HG03196 (cell line): ENCODE measurements around the gene ACER2.
"Not testable (repeated sequence)": the region's sequence is repeated elsewhere in the genome, so short reads cannot be mapped to it uniquely, and the experiment has no call there.

Source experiments
- ATAC-seq: cut with Tn5 transposase; IDR thresholded peaks from one replicate; pipeline ENCODE4 v1.9.1; 2021; ENCODE audit not compliant: unreplicated experiment

Gene ACER2

DNA sequence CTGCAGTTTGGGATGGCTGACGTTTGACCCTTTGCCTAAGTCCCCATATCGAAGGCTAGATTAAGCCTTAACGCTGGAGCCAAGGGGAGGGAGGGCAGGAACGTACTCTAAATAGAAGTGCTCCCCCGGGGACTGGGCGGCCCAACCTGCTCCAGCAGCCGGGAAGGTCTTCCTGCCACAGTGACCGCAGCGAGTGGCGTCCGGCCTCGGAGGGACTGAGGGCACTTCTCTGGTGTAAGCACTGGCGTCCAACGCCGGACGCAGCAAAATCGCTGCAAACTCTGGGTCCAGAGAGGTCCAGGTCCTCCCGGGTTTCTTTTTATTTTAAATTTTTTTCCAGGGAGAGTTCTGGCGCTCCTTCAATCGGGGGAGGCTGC lies 505 bp upstream of the ACER2 start:
- peak; percentile 7 for ATAC-seq

DNA sequence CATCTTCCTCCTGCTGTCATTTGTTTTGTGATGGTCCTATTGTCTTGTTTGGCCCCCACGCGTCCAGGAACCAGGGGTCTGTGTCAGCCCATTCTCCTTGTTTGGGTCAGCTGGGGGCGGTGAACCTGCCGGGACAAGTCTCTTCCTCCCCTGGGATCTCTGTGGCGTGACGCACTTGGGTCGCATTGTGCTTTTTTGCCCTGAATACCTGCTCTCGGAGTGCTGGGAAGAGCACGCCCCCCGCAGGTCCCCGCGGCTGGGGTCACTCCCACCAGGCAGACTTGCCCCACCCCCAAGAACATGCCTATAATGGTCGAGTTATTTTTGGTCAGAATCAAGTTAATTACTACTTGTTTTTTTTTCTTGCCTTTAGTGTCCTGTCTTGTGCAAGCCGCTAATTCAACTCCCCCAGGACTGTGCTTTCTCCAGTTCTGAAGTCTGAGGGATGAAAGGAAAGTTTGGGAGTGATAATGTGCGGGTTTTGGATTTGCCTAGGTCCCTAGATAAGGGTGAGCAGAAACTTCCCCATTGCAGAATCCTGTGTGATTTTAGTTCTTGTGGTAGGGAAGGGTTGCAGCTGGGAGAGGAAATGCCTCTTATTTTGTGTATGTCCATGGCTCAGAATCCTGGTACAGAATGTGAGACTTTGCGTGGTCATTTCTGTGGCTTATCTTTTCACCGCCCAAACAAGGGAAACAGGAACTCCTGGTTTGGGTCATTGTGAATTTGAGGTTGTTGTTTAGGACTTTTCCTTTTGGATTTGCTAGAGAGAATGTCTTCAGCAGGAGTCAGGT lies 789 bp downstream of the ACER2 start:
- ATAC-seq: peak; percentile 21

DNA sequence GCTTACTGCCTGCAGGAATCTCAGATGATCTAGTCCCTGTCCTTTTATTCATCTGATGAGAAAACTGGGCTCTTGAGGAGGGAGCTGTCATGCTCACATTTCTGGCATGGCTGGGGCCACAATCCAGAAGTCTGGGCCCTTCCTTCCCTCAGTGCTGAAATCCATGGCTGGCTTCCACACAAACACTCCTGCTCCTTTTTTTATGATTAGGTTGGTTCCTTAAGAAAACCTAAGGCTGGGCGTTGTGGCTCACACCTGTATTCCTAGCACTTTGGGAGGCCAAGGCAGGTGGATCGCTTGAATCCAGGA lies 1.3 kb downstream of the ACER2 start:
- ATAC-seq: no peak

DNA sequence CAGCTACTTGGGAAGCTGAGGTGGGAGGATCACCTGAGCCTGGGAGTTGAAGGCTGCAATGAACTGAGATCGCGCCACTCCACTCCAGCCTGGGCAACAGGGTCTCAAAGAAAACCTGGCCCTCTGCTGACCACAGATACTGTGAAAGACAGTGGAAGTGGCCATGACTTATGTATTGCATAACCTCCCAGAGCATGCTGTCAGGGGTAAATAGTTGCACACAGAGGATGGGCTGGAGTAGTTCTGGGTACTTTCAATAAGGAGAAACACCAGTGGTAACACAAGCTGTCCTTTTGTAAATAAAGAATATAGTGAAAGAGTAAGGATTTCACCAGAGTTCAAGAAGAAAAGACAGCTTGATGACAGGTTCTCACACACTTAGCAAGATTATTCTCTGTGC lies 1.8 kb downstream of the ACER2 start:
- ATAC-seq: no peak

DNA sequence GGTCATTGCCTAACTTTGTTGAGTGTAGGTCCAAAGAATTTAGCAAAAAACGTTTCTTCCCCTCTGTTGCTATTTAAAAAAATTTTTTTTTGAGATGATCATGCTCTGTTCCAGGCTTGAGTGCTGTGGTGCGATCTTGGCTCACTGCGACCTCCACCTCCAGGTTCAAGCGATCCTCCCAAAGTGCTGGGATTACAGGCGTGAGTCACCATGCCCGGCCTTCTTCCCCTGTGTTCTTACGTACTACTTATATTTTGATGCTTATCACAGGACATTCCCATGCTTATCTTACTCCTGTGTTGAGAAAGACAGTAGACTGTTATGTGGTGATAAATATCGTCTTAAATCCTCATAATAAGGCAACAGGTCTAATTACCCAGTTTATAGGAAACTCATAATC lies 2.5 kb downstream of the ACER2 start:
- no peak for ATAC-seq

DNA sequence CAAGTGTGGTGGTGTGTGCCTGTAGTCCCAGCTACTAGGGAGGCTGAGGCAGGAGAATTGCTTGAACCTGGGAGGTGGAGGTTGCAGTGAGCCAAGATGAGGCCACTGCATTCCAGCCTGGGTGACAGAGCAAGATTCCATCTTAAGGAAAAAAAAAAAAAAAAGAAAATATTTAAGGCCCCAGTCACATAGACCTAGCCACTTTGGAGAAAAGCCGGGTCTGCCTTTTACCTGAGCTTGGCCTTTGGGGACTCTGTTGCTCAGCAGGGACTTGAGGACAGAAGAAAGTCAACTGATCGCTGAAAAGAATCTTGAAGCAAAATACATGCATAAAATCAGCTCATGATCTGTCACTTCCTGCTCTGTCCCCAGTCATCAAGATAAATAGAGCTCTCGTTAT lies 4.6 kb downstream of the ACER2 start:
- not testable (repeated sequence) for ATAC-seq

DNA sequence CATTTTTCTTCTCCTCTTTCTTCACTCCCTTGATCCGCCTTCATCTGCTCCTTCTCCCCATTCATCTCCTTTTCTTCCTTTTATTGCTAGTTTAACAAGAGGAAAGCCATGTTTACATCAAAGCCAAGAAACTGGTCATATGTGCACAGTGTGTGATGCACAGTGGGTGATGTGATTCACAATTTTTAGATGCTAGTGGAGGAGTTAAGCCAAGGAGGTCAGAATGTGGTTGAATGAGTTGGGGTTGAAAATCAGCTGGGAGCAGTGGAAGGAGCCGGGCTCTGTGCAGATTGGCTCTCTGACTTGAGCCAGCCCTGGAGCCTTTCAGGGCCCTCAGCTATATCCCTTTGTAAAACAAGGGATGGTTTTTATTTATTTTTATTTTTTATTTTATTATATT lies 7.3 kb downstream of the ACER2 start:
- no peak for ATAC-seq

DNA sequence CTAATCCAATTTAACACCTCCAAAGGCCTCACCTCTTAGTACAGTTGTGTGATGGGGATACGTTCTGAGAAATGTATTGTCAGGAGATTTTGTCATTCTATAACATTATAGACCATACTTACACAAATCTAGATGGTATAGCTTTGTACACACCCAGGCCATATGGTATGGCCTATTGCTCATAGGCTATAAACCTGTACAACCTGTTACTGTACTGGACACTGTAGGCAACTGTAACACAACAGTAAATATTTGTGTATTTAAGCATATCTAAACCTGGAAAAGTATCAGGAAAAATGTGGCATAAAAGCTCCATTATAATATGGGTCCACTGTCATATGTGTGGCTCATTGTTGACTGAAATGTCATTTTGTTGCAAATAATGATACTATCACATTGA lies 12.1 kb downstream of the ACER2 start:
- ATAC-seq: no peak

DNA sequence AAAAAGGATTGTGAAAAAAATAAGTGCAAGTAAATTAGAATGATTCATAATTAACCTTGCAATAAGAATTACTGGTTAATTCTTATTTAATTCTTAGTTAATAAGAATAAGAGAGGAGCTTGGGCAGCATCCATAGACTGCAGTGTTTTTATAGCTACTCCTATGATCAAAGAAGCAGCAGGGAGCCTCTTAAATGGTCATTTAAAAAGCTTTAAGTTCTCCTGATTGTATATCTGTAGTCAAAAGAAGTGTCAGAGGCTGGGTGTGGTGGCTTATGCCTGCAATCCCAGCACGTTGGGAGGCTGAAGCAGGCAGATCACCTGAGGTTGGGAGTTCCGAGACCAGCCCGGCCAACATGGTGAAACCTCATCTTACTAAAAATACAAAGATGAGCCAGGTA lies 14.4 kb downstream of the ACER2 start:
- ATAC-seq: no peak

DNA sequence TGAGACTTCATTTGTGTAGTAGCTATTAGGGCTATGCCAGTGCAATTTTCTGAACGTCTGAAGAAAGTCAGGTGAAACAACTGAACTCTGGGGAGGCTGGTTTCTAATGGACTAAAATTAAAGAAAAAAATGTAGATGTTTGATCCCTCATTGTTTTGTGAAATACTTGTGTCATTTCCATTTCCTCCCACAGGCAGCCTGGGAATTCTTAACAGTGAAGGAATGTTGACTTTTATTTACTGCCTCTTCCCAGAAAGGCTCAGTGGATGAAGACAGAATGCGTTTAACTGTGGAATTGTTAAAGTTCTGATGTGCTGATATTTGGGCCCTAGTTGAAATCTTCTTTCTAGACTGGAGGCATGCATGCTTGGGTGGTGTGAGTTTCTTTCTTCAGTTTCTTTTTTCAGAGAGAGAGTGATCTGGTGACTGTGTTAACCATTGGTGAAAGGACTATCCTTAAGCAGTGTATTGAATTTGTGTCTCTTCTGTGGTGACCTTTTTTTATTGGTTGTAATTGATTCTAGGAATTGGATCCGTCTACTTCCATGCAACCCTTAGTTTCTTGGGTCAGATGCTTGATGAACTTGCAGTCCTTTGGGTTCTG lies 15.5 kb downstream of the ACER2 start:
- ATAC-seq: peak; percentile 56

DNA sequence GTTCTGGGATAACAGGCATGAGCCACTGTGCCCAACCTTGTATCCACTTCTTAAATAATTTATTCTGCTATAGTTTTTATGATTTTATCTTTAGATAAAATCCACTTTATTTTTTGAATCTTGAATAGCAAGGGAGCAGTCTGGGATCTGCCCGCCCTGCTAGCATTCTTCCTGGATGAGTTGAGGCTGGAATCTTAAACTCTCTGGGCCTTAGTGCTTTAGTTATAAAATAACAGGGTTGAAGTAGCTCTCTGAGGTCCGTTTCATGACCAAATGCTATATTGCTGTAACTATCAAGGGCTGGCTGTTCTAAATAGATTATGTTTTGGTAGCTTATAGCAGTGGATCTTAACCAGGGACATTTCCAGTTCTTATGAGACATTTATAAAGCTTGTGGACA lies 20.8 kb downstream of the ACER2 start:
- no peak for ATAC-seq

DNA sequence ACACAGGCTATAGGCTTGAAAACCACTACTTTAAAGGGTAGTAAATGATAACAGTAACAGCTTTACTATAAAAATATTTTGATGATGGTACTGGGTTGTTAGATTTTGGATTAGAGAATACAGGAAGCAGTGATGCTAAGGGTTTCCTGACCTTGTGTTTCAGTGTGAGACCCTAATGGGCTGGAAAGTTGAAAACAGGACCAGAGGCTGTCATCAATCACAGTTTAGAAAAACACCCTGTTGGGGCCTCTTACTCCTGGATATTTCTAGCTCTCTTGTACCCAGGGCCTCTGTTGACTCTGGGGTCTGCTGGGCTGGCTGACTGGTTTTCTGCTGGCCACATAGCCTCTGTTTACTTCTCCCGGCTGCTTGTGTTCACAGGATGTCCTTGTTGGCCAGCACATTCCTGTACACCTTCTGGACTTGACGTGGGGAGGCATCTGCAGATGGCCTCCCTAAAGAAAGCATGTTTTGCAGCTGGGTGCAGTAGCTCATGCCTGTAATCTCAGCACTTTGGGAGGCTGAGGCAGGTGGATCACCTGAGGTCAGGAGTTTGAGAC lies 21.5 kb downstream of the ACER2 start:
- no peak for ATAC-seq

DNA sequence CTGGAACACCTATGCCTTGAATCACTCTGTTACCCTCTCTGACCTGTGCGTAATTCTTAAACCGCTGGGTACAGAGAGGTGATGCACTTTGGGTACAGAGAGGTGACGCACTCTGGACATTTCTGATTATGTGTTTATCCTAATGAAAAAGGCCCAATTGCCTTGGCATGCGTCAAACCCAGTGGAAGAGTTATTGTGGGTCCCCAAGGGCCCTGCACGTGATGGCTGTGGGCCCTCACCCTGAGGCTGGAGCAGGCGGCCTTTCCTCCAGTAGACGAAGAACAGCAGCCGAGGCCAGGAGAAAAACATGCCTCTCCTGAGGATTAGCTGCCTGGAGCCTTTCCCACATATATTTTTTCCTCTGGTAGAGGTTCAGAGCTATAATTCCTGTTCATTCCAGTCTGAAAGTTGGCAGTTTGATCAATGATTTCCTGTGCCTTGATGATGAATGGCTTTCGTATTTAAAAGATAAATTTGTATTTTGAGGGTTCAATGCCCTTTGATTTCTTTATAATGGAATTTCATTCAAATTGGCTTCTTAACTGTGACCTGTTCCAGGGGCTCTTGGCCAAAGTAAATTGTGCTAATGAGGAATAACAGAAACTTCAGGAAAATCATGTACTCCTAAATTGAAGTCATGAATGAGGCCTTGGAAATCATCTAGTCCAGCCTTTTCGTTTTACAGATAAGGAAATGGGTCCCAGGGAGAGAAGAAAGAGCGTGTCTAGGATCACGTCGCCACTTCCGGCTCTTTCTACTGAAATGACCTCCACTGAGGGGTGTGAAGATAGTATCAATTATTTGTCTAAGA lies 22.8 kb downstream of the ACER2 start:
- ATAC-seq: no peak

DNA sequence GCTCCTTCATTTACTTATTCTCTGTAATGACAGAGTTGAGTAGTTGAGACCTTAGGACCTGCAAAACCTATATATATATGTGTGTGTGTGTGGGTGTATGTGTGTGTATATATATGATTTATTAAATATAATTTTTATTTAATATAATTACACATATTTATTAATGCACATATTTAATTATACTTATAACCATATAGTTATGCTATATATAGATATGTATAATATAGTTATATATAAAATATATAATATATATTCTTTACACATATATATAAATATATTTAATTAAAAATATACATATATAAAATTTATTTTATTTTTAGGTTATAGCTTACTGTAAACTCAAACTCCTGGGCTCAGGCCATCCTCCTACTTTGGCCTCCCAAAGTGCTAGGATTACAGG lies 23.7 kb downstream of the ACER2 start:
- no peak for ATAC-seq

DNA sequence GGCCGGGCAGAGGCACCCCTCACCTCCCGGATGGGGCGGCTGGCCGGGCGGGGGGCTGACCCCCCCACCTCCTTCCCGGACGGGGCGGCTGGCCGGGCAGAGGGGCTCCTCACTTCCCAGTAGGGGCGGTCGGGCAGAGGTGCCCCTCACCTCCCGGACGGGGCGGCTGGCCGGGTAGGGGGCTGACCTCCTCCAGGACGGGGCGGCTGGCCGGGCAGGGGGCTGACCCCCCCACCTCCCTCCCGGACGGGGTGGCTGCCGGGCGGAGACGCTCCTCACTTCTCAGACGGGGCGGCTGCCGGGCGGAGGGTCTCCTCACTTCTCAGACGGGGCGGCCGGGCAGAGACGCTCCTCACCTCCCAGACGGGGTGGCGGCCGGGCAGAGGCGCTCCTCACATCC lies 24.9 kb downstream of the ACER2 start:
- ATAC-seq: not testable (repeated sequence)

DNA sequence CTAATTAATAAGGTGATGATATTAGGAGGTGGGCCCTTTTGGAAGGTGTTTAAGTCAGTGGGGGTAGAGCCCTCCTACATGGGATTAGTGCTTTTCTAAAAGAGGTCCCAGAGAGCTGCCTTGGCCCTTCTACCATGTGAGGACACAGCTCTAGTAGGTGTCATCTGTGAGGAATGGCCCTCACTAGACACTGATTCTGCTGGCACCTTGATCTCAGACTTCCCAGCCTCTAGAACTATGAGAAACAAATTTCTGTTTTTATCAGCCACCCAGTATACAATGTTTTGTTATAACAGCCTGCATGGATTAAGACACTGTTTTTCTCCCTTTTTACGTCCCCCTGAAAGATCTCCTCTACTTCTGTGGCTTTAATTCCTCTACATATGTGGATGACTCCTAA lies 31.6 kb downstream of the ACER2 start:
- no peak for ATAC-seq

DNA sequence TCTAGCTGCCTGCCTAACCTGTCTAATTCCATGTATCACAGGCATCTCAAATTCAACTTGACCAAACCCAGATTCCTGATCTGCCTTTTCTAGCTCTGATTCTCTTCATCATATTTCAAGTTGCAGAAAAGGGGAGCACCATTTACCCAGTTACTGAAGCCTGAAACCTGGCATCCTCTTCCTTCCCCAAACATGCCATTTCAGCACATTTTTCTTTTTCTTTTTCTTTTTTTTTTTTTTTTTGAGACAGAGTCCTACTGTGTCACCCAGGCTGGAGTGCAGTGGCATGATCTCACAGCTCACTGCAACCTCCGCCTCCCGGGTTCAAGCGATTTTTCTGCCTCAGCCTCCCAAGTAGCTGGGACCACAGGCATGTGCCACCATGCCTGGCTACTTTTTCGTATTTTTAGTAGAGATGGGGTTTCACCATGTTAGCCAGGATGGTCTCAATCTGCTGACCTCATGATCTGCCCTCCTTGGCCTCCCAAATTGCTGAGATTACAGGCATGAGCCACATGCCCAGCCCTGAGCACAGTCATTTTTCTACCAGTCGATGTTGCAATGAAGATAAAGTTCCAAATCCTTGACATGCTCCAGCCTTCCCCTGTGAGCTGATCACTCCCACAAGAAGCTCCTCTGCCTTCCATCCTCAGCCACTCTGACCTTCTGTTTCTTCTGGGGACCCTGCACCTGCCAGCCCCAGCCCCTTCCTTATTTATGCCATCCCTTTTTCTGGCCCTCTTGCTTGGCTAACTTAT lies 32.2 kb downstream of the ACER2 start:
- peak; percentile 6 for ATAC-seq

DNA sequence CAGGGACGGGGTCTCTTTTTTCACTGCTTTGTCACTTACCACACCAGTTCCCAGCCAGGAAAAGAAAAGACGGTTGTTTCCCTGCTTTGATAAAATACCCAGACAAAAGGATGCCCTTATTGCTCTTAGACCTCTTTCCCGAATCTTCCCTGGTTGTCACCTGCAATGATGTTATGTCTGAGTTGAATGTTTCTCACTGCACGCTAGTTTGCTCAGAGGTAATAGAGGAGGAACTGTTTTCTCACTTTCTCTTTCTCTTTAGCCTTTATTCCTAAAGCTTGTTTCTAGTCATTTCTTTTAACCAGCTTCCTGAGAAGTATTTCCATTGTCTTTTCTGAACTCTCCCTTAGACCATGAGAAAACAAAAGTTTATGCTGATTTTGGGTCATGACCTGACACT lies 32.9 kb downstream of the ACER2 start:
- ATAC-seq: peak; percentile 77

DNA sequence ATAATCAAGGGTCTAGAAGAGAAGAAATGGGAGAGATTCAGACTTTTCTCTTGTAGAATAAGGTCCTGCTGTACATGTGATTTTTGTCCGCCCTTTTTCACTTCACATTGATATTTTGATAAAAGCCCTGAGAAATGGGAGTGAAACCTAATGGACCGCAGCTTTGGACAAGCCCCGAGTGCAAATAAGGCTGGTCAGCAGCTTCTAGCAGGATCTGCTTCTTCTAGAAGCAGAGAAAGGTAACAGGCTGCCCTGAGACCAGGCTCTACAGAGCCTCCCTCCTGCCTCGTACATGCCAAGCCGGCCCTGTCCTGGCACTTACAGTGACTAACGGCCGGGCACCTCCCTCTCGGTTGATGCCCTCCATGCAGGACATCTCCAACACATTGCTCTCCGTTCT lies 33.4 kb downstream of the ACER2 start:
- ATAC-seq: no peak

DNA sequence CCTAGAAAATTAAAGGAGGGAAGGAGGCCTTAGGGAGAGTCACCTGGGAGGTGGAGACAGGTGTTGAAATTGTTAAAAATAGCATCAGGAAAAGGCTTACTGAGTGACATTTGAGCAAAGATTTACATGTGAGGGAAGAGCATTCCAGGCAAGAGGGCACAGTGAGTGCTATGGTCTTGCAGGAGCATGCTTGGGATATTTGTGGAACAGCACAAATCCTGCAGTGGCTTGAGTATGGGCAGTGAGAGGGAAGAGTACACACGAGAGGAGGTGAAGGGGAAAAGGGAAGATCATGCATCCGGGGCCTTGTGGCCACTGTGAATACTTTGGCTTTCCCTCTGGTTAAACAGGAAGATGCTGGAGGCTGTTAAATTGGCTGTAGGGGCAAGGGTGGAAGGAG lies 36.6 kb downstream of the ACER2 start:
- no peak for ATAC-seq

DNA sequence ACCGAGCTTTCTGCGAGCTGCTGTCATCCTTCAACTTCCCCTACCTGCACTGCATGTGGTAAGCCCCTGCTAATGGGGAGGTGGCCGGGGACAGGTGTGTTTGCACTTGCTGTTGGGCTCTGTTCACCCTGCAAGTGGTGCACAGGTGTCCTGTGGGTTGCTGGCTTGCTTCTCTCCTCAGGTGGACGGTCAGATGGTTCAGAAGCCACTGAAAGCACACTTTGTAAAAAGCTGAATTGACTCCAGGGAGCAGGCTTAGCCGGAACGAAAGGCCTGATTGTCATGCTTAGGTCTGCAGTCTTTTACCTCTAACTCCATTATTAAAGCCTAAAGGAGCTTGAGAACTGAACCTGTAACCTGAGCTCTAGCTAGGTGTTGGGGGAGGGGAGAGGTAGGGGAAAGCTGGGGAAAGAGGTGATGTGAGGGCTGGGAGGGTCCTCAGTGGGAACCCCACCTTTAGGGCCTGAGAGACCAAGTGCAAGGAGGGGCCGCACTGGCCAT lies 37.6 kb downstream of the ACER2 start:
- ATAC-seq: no peak
